C4-2B (cell line): ENCODE measurements around the gene FNDC3B.

Experiments used
- H3K27ac ChIP-seq: fragments of 450-650 bp; 2 replicates; pipeline ENCODE4 v1.5.1; 2017
- CTCF ChIP-seq: fragments of 450-650 bp; conservative IDR thresholded peaks from 2 replicates; pipeline ENCODE4 v1.5.1; 2017; ENCODE audit warnings: mild to moderate bottlenecking
- ZFX ChIP-seq: fragments of 450-650 bp; IDR thresholded peaks from 2 replicates; pipeline ENCODE4 v1.6.1; 2017

The FNDC3B gene

GRCh38 chr3:172270557-172271166, 231.3 kb downstream of the FNDC3B start:
- no peak for TF ChIP-seq CTCF
- no peak for TF ChIP-seq ZFX
- H3K27ac ChIP-seq, result no peak overlapping the region

DNA sequence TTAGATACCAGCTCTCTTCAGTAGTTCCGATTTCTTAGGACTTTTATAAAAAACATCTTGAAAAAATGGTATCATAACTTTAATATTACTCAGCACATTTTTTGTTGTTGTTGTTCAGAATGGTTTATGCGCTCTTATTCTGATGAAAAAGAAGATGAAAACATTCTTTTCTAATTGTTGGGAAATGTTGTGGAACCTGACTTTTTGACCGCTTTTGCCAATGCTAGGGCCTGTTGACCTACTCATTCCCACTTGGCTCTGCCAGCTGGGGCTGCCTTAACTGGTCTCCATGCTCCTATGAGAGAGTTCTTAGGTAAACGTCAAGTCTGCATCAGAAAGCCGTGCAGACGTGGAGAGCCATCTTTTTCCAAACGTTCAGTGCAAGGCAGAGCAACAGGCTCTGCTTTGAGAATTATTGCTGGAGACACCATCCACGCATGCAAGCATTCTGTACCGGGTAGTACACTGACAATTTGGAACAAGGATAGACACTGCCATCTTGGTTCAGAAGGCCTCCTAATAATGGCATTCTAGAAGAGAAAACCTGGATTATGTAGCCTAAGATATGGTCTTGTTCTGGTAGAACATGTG, 232.1 kb downstream of the FNDC3B start:
- TF ChIP-seq ZFX, result no peak
- TF ChIP-seq CTCF, result no peak
- no peak overlapping the region for H3K27ac ChIP-seq

GRCh38 chr3:172272698-172273097, 233.3 kb downstream of the FNDC3B start:
- no peak for TF ChIP-seq CTCF
- TF ChIP-seq ZFX, result no peak
- no peak overlapping the region for H3K27ac ChIP-seq

DNA sequence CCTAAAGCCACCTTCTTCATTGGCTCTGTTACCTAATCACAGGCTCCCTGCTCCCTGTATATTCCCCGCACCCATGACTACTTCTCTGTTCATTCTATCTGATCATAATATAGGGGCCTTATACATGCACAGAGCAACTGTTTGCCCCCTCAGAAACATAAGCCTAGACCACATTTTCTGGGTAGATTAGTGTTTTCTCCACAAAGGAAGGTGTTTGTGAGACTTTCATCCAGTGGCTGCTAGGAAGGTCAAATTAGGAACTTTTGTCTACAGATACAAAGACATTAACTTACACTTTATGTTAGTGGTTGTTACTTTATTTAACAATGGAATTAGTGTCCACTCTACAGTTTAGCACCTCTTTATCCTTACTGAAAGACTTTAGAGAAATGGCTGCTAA, 234.0 kb downstream of the FNDC3B start:
- TF ChIP-seq ZFX (no peak), CTCF (no peak)
- H3K27ac ChIP-seq, result no peak overlapping the region

GRCh38 chr3:172274906-172275305, 235.5 kb downstream of the FNDC3B start:
- H3K27ac ChIP-seq, result no peak overlapping the region
- no peak for TF ChIP-seq CTCF
- TF ChIP-seq ZFX, result no peak

- H3K27ac ChIP-seq, result no peak overlapping the region
- no peak for TF ChIP-seq CTCF
- TF ChIP-seq ZFX, result no peak
Measured at GRCh38 chr3:172275586-172275985, 236.2 kb downstream of the FNDC3B start.

GRCh38 chr3:172276103-172276502, 236.7 kb downstream of the FNDC3B start:
- no peak for TF ChIP-seq ZFX
- TF ChIP-seq CTCF, result peak; percentile 24

More at GRCh38 chr3:172276103-172276502, 236.7 kb downstream of the FNDC3B start:
- H3K27ac ChIP-seq, result no peak overlapping the region
